Stimulated activated CD4-positive, alpha-beta T cell treated with anti-CD3 and anti-CD28 coated beads, Interleukin-1b, Interleukin-23, amount 100 ng/mL, for 4 hours (primary cell): ENCODE results near the gene LARP1.
"Not testable (repeated sequence)": the region's sequence is repeated elsewhere in the genome, so short reads cannot be mapped to it uniquely, and the experiment has no call there.

Source experiments
- DNase-seq, 2 donors: peaks; one replicate each; pipeline ENCODE4 v3.0.0-alpha.2; 2020; ENCODE audit warnings: low read depth in 2 of 2

The LARP1 gene

DNA sequence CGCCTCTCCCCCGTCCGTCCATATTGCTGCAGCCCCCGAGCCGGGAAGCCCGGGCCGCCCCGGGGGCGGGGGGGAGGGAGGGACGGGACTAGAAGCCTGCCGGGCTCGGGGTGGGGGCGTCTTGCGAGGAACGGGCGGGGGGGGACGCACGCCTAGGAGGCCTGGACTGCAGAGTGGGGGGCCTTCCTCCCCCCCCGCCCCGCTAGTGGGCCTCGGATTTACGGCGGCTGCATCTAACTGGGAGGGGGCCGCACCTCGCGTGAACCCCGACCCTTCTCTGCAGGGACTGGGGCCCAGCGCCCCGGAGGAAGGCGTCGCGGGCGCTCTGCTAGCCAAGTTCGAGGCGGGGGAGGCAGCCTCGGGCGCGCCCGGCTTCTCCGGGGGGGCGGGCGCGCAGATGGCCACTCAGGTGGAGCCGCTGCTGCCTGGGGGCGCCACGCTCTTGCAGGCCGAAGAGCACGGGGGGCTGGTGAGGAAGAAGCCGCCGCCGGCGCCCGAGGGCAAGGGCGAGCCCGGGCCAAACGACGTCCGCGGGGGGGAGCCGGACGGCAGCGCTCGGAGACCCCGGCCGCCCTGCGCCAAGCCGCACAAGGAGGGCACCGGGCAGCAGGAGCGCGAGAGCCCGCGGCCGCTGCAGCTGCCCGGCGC, at the start of gene LARP1:
Gene LARP1 (plus strand): TSS at position 17 of the 648 bp plus-strand sequence. CDS start 381 bp downstream, at position 398.
- DNase-seq: no peak

DNA sequence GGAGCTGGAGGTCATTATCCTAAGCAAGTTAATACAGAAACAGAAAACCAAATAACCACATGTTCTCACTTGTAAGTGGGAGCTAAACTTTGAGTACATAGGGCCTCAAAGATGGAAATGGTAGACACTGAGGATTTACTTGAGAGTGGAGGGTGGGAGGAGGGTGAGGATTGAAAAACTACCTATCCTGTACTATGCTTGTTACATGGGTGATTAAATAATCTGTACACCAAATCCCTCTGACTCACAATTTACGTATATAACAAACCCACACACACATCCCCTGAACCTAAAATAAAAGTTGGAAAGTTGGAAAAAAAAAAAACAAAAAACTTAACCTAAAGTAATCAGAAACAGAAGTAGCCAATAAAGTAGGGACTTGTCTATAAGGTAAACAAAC, 48.8 kb upstream of the LARP1 start:
- no peak for DNase-seq

DNA sequence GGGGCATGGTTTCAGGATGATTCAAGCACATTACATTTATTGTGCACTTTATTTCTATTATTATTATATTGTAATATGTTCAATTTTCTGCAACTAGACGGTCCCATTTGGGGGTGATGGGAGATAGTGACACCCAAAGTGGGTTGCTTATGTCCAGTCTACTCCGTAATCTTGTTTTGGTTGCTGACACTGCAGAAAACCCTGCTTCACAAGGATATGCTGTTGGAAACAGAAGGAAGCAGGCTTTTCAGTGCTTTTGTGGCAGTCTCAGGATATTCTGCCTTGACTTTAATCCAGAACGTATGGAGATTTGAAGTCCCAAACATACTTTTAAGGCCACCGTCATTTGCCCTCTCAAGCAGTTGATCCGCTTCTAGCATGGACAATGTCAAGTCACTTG, 47.5 kb upstream of the LARP1 start:
- DNase-seq: no peak

DNA sequence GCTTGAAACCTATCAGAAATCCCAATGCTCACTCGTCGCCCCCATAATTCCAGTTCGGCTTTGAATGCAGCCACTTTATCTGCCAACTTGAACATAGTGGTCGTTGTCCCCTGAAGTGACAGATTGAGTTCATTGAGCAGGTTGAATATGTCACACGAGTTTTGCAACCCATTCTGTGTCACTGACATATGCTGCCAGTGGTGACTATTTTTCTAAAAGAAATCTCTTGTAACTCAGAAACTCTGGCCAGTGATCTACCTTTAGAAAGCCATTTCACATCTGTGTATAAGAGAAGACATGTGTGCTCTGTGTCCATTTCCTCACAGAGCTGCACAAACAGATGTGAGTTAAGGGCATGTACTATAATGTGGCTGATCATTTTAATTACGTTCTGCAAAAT, 47.0 kb upstream of the LARP1 start:
- no peak for DNase-seq

DNA sequence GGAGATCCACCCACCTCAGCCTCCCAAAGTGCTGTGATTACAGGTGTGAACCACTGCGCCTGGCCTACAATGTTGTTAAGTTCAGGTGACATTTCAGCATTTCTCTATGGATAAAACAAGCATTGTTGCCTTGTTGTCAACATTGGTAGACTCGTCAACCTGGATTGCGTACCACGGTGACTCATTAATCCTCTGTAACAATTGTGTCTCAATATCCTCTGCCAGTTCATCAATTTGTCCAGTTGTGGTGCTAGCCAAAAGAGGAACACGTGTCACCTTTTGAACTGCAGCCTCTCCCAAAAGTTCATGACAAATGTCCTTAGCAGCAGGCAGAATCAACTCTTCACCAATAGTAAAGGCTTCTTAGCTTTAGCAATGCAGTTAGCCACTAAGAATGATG, 46.3 kb upstream of the LARP1 start:
- DNase-seq: no peak

DNA sequence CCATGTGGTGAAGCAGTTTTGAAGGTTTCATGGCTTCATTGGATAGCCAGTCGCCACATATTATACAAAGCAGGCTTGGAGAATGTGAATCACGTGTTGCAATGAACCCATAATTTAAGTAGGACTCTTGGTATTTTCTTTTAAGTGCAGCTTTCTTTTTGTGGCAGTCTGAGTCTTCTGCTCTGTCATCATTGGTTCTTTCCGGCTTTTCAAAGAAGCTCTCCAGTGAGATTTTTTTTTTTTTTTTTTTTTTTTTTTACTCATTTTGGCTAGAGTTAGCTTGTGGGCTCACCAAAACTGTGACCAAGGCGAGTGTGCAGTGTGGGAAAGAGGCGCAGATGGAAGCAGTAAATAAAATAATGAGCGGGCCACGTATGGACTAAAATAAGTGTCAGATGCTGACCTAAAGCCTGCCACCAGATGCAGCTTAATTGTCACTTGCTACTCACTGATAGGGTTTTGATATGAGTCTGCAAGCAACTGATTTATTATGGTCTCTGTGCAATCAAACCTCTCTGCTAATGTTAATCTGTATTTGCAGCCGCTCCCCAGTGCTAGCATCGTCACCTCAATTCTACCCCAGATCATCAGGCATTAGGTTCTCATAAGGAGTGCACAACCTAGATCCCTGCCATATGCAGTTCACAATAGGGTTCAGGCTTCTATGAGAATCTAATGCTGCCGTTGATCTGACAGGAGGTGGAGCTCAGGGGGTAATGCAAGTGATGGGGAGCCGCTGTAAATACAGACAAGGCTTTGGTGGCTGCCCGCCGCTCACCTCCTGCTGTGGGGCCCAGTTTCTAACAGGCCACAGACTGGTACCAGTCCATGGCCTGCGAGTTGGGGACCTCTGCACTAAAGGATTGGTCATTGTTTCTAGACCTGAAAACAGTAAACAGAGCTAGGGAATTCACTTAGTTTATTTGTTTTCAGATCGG, 45.5 kb upstream of the LARP1 start:
- DNase-seq: no peak

DNA sequence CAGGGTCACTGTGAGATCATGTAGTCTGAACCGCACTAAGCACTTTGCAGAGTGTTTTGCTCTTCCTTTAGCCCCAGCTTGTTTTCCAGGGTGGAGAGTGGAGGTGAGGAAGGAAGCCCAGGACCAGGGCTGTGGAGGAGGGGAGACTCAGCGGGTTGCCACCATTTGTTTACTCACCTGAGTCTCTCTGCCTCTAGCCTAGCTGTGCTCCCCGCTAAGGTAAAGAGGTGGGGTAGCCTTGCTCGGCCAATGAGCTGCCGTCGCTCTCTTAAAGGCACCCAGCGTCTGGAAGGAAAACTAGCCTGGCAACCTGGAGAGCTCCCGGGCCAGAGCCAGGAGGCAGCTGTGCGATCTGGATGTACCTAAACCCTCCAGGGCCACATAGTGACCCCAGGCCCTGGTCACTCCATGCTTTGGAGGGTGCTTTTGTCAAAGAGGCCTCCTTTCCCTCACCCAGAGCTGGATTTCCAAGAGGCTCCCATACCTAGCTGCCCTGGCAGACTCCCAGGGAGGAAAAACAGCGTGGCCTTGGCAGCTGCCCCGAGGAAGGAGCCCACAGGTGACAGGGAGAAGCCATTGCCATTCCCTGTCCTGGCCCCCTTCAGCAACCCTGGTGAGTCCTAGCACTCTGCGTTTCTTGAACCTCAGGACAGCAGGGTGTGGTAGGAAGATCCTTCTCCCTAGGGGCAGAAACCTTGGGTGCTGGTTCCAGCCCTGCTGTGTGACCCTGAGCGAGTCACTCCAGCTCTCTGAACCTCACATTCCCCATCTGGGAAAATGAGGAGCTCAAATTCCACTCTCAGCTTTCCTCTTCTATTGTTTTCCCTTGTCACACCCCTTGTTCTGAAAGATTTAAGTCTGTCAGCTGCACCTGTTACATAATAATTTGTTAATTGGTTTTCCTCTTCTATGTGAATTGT, 42.4 kb upstream of the LARP1 start:
- no peak for DNase-seq

DNA sequence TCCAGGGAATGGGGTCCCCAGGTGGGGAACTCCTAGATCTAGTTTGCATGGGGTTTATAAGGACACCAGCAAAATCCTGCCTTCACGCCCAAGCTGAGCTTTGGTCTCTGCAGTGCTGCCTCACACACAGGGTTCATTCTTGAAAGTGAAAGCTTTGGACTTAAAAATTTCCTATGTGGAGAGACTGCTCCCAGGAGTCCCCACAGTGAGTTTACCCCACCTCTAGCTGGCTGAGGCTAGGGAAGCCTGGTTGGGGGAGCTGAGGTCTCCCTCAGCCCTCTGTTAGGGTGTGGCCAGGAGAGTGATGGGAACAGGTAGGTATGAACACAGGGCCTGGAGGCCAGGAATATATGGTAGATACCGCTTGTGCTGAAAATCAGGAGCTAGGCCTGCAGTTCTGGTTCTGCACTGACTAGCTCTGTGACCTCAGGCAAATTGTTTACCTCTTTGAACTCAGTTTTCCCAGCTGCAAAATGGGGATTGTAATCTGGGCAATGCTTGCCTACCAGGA, 41.5 kb upstream of the LARP1 start:
- no peak for DNase-seq

DNA sequence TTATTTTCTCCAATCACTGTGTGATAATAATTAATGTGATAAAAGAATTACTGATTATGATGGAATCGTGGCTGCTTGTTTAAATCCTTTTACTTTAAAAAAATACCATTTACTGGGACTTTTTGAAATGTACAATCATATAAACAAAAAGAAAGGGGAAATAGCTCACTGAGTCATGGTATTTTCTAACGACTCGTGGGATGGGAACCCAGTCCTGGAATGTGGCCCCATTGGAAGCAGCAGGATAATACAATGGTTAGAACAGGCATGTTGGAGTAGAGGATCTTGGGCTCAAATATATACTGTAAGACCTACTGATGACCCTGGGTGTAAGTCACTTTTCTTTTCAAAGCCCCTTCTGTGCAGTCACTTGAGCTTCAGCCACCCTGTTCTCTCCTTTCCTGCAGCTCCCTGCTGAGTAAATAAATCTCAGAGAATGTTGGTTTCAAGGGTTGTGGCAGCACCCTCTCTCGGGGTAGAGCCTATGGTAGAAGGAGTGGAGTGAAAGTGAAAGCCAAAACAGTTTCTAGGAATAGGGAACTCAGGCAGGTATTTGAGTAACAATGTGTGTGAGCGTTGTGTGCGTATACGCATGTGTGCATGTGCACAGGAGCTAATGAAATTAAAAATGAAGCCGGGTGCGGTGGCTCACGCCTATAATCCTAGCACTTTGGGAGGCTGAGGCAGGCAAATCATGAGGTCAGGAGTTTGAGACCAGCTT, 40.8 kb upstream of the LARP1 start:
- no peak for DNase-seq

DNA sequence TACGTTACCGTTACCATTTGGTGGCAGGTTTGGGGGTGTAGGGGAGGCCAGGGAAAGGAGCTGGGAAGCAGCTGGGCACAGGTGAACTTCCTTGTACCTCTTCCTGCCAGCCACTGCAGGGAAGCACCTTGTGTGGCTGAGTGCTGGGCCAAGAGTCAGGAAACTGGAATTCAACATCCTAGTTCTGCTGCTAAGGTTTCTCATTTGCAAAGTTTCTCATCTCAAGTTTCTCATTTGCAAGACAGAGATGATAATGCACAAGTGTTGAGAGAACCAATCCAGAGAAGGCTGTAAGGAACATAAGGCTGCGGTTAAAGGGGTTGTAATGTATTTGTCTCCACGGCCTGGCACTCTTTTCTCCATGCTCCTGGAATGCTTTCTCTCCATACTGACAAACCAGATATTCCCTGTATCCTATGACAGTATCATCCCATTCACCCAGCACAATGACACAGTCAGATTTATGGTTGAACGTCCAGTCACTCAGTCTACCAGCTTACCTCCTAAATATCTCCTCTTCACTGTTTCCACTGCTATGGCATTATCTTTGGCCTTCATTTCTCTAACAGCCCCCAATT, 33.6 kb upstream of the LARP1 start:
- no peak for DNase-seq

DNA sequence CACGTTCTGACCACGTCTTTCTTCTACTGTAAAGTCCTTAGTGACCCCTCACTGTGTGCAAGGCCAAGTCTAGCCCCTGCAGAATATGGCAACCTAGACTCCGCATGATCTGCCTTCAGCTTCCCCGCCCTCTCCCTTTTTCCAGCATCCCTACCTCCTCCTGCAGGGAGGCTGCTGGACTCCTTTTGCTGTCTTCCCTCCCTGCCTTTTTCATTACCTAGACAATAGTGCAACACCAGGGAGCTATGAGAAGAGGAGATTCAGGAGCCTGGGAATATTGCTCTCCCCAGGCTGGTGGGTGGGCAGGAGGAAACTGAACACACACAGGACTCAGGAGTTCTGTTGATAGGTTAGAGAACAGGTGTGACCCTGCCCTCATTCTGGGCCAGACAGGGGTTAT, 33.1 kb upstream of the LARP1 start:
- no peak for DNase-seq

DNA sequence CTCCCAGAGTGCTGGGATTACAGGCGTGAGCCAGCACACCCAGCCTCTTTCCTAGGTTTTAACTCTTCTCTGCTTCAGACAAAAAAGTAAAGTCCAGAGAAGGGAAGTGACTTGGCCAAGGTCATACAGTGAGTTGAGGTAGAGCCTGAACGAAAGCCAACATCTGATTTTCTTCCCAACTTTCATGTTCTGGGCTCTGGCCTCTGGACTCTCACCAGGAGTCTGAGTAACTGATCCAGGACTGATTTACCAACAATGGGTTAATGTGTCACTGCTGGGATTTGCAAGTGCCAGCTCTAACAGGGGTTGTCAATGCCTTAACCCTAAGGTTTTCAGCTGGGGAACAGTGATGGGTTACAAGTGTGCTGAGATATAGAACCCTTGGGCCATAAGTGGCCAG, 32.2 kb upstream of the LARP1 start:
- DNase-seq: no peak

DNA sequence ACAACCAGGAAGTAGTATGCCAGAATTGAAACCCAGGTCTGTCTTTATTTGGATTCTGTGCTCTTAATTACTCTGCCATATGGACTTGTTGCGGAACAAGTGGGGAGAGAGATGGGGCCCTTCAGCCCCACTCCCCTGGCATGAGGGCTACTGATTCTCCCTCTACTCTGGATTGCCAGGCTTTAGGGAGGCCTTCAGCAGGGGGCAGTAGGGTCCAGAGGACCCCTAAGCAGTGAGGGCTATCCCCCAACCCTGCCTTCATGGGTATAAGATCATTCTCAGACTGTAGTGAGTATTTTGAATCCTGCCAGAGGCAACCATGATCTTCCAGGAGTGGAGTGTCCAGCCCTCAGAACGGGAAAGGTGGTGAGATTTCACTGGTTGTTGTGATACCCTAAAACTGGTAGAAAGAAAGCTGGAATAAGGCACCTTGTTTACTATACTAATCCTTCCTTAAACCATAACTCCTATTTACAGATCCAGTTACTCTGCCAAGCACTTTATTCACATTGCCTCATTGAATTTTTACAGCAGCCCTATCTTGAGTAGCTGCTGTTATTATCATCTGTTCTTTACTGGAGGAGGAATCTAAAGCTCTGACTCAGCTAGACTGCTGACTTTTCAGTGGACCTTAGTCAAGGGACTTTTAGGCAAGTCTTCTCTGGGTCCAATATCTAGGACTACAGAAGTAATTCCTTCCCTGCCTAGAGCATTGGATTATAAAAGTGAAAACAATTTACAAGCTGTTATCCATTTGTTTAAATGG, 31.3 kb upstream of the LARP1 start:
- no peak for DNase-seq

DNA sequence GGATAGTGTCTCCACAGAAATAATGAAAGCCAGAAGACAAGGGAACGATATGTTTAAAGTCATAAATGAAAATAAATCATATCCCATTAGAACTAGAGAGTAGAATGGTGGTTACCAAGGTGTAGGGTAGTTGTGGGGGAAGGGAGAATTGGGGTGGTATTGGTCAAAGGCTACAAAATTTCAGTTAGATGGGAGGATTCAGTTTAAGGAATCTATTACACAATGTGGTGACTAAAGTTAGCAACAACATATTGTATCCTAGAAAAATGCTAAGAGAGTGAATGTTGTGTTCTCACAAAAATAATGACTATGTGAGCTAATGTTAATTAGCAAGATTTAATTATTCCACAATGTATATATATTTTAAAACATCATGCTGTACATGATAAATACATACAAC, 27.8 kb upstream of the LARP1 start:
- no peak for DNase-seq

DNA sequence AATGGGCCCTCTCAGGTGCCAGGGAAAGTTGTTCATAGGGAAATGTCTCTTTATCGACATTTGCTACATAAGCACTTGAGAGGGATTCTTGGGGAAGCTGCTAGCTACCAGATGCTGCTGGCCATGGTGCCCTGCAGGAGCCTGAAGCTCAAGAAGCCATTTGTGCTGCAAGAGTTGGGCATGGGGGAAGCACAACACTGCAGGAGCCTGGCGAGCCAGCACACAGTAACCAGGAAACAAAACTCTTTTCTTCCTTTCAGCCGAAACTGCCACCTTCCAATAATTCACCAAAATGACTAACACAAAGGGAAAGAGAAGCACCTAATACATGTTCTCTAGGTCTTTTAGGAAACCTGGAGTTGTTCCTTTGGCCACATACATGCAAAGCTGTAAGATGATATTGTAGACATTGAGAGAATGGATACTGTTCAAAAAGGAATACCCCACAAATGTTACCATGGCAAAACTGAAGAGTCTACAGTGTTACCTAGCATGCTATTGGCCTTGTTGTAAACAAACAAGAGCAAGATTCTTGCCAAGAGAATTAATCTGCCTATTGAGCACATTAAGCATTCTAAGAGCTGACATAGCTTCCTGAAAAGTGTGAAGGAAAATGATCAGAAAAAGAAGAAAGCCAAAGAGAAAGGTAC, 26.1 kb upstream of the LARP1 start:
- no peak for DNase-seq

DNA sequence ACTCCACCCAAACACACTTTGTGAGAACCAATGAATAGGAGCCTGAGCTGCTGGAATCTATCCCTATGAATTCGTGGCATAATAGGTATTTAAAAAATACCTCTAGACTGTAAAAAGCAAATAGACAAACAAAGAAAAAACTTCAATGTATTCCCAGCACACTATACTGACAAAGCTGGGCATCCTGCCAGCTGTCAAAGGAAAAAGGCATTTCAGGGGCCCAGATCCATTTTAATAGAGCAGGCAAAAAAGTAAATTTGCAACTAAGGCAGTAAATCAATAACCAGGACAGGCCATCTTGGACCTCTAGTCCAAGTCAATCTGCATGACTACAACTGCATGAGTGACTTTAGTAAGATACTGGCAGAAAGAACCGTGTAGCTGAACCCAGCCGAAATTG, 25.6 kb upstream of the LARP1 start:
- no peak for DNase-seq

DNA sequence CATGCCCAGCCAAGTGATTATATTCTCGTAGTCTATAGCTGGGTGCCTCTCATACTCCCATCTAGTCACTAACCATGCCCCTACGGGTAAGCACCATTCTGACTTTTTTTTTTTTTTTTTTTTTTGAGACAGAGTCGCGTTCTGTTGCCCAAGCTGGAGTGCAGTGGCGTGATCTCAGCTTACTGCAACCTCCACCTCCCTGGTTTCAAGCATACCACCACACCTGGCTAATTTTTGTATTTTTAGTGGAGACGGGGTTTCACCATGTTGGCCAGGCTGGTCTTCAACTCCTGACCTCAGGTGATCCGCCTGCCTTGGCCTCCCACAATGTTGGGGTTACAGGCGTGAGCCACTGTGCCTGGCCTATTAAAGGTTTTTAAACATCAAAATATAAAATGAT, 24.4 kb upstream of the LARP1 start:
- not testable (repeated sequence) for DNase-seq

DNA sequence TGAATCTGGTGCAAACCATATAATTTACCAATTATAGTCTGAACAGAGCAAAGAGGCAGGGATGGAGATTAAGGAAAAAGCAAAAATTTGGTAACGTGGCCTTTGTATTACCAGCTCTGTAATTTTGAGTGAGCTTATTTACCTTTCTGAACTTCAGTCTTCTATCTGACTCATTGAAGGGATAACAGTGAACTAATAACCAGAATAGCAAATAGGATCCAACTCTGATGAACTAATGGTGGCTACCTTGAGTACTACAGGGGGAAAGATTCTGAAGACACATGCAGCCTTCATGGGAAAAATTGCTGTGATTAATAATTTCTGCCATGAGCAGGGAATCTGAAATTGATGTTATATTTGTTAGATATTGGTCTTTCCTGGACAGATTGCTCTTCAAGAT, 23.0 kb upstream of the LARP1 start:
- DNase-seq: no peak

DNA sequence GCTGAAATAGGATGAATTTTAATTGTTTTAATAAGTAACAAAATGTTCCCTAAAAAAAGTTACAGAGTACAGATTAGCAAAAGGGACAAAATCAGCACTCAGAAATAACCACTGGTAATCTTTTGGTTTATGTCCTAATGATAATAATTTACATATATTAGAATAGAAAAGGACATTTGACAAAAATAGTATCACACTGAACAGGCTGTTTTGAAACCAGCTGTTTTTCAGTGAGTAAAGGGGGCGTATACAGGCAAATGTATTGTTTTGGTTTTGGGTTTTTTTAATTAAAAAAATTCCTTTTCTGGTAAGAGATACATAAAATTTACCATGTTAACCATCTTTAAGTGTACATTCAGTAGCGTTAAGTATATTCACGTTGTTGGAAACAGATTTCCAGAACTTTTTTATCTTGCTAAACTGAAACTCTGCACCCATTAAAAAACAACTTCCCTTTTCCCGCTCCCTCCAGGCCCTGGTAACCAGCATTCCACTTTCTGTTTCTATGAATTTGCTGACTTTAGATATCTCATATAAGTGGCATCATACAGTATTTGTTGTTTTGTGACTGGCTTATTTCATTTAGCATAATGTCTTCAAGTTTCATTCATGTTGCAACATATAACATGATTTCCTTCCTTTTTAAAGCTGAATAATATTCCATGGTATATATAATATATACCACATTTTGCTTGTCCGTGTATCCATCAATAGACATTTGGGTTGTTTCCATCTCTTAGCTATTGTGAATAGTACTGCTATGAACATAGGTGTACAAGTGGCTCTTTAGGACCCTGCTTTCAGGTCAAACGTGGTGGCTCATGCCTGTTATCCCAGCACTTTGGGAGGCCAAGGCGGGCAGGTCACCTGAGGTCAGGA, 20.6 kb upstream of the LARP1 start:
- no peak for DNase-seq
